Esophagus squamous epithelium (tissue), 5 donors: ENCODE results near the gene PARD3. TPM values are rescaled to one million over a fixed set of nuclear protein-coding genes. Genes with fewer than 3 reads are reported as not detected.

Experiments
- DNase-seq: peaks from one replicate; lab custom pipeline; 2025; lab: John Stamatoyannopoulos, UW
- H3K27ac ChIP-seq, 4 donors: fragments of 200-600 bp; sonication (generic); one replicate each; pipeline ENCODE4 v1.5.1; 2016 to 2019; ENCODE audit warnings: mild to moderate bottlenecking in 1 of 4
- H3K27me3 ChIP-seq, 4 donors: fragments of 200-600 bp; sonication (generic); 1 replicate in 3 of 4; 2 replicates in 1 of 4; pipeline versions ENCODE4 v1.5.1 to v1.6.0; 2017 to 2021; ENCODE audit warnings: antibody characterized with exemption in 1 of 4
- H3K36me3 ChIP-seq, 3 donors: fragments of 200-600 bp; sonication (generic); one replicate each; pipeline ENCODE4 v1.5.1; 2016 to 2019
- H3K4me1 ChIP-seq, 3 donors: fragments of 200-600 bp; sonication (generic); one replicate each; pipeline ENCODE4 v1.5.1; 2017 to 2019
- H3K4me3 ChIP-seq, 4 donors: fragments of 200-600 bp; sonication (generic); 1 replicate in 3 of 4; 2 replicates in 1 of 4; pipeline ENCODE4 v1.5.1; 2016 to 2019; ENCODE audit warnings: mild to moderate bottlenecking in 2 of 4, moderate library complexity in 1 of 4
- H3K9me3 ChIP-seq, 3 donors: fragments of 200-600 bp; sonication (generic); one replicate each; pipeline ENCODE4 v1.5.1; 2016 to 2019
- POLR2A ChIP-seq, 4 donors: fragments of 450-650 bp; IDR thresholded peaks; one replicate each; pipeline ENCODE4 v1.6.1; 2017; ENCODE audit warnings: antibody characterized with exemption in 4 of 4, mild to moderate bottlenecking in 4 of 4, moderate library complexity in 3 of 4
- WGBS, 2 donors: methylation state at CpG; one replicate each; pipeline ENCODE4 v1.1.5; 2018; 5-methylcytosine and 5-hydroxymethylcytosine counted together
- intact Hi-C: fragments of 100-400 bp; cut with DNase I; formaldehyde crosslinking; loops from one replicate; pipeline ENCODE4 v1.15.0; 2022
- total RNA-seq, 4 donors: library from RNA; depleted of rRNA; stranded (reverse); fragments of >200 nt; gene quantifications; one replicate each; pipeline ENCODE4 v1.1.0, GENCODE V29; 2016
- TF ChIP-seq, protein P1 (sequence below), 6 experiments: fragments of 450-650 bp in 4 of 6; fragments of 200-600 bp in 2 of 6; sonication (generic) in 2 of 6; IDR thresholded peaks; one replicate each; pipeline ENCODE4 v1.5.1; 2016 to 2019; ENCODE audit warnings: antibody characterized with exemption in 6 of 6, mild to moderate bottlenecking in 4 of 6, moderate library complexity in 4 of 6
- donor health status: DM: yes; HTN: yes; CAD: no.

The PARD3 gene
- total RNA-seq, 4 donors from 2014 or later: 57.3 to 114 (median 81.7) TPM

DNA sequence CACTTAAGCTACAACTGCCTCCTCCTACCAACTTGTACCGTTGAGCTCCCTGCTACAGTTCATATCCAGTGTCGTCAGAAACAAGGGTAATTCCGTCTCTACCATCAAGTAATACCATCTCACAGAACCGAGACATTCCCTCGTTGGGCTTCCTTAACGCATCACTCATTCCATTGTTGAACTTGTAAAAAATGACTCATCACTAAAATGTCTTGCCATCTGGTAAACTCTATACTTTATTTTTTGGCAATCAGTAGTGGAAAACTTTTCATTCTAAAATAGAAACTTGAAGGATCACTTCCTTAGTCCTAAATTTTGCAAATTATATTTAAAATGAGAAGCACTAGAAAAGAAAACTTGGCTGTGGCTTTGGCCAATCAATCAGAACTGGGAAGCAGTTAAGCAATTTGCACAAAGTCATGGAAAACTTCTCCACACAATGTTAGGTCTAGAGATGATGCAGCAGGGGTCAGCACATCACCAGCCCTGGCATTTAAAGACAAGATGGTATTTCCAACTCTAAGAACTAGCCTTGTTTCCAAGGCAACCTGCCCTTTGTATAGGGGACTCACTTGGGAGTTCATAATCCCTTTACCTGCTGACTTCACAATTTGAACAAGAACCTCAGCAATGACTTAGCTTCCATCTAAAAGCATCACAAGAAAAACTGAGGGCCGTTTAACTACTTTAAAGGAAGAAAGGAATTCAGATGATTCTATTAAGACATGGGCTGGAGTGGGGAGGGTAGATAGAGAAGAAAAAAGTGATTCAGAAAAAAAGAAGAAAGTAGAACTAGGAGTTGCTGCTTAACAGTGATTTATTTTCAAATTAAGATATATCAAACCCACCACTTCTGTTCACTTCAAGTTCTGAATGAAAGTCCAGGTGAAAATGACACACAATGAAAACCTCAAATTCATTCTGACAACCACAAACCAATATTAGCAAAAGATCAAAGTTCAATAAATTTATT is 288.1 kb downstream of the PARD3 start:
- peaks cover 0 to 29% (median 12%) of the 10 kb centered on the region in 3 donors for H3K4me1 ChIP-seq
- H3K9me3 ChIP-seq: peaks cover 0 to 7% (median 5%) of the 10 kb centered on the region in 3 donors
- no peaks in the 10 kb centered on the region for H3K27me3 ChIP-seq
- H3K4me3 ChIP-seq: no peak overlapping the region
- intact Hi-C loops: no loop called here
- H3K36me3 ChIP-seq: no peaks in the 10 kb centered on the region
- 12 to 20% methylated on average over 7 of the region's 7 CpGs for WGBS, 2 donors
- TF ChIP-seq, protein P1, sequence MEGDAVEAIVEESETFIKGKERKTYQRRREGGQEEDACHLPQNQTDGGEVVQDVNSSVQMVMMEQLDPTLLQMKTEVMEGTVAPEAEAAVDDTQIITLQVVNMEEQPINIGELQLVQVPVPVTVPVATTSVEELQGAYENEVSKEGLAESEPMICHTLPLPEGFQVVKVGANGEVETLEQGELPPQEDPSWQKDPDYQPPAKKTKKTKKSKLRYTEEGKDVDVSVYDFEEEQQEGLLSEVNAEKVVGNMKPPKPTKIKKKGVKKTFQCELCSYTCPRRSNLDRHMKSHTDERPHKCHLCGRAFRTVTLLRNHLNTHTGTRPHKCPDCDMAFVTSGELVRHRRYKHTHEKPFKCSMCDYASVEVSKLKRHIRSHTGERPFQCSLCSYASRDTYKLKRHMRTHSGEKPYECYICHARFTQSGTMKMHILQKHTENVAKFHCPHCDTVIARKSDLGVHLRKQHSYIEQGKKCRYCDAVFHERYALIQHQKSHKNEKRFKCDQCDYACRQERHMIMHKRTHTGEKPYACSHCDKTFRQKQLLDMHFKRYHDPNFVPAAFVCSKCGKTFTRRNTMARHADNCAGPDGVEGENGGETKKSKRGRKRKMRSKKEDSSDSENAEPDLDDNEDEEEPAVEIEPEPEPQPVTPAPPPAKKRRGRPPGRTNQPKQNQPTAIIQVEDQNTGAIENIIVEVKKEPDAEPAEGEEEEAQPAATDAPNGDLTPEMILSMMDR (IDR thresholded peaks at IDR 0.05): no peak
- no peak for TF ChIP-seq POLR2A (IDR thresholded peaks at IDR 0.05)
- peak overlapping the region in 2 of 4 donors; percentile 37 to 62 for H3K27ac ChIP-seq
- no peak for DNase-seq

DNA sequence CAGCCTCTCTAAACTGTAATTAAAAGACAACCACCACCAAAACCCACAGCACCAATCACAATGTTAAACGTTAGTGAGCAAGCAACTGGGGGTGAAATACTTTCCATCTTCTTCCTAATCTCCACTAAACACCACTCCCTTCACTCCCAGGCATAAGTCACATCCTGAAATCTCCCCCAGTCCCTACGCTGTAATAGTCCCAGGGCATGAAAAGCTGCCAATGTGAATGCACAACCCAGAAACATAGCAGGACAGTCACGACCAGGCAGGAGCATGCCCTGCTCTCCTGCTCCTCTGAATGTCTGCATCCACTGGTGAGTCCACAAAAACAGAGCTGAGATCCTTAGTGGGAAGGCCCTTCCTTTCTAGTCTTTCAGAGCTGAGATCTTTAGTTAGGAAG is 288.9 kb downstream of the PARD3 start:
- intact Hi-C loops: no loop called here
- Histone ChIP-seq H3K27ac (peak overlapping the region in 3 of 4 donors; percentile 28 to 62 (median 37)), H3K9me3 (peaks cover 0 to 5% (median 4%) of the 10 kb centered on the region in 3 donors), H3K4me1 (peaks cover 0 to 29% (median 12%) of the 10 kb centered on the region in 3 donors), H3K27me3 (no peaks in the 10 kb centered on the region), H3K4me3 (no peak overlapping the region), H3K36me3 (no peaks in the 10 kb centered on the region)
- DNase-seq: no peak
- 35 to 42% methylated on average over 3 of the region's 3 CpGs for WGBS, 2 donors
- TF ChIP-seq, protein P1 (IDR thresholded peaks at IDR 0.05): no peak
- no peak for TF ChIP-seq POLR2A (IDR thresholded peaks at IDR 0.05)

DNA sequence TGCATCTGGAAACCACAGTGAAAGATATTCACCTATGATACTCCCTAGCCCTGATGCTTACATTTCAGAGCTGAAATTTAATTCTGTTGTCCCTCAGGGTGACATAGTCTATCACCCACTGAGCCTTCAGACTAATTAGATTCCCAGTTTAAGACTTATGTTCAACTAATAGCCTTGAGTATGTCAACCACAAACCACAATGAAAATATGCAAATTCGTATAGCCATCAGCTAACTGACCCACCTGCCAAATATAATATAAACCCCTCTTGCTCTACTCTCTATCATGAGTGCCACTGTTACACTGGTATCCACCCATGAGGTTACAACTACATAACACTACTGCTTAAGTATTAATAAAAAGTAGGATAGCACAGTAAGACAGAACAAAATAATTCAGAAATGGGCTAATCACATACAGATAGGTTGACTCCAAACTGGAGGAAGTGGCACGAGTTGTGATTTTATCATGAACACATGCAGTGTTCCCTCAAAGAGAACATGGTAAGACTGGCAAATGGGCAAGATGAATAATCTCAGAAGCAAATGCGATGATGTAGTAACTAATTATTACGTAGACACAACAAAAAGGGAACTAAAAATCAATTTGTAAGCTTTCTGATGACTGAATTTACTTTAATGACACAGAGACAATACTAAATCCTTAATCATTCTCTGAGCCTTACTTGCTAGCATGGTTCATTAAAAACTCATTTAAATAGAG is 290.6 kb downstream of the PARD3 start:
- Histone ChIP-seq H3K9me3 (no peaks in the 10 kb centered on the region), H3K27ac (no peak overlapping the region), H3K27me3 (no peaks in the 10 kb centered on the region), H3K36me3 (no peaks in the 10 kb centered on the region), H3K4me1 (peaks cover 0 to 41% (median 12%) of the 10 kb centered on the region in 3 donors), H3K4me3 (no peak overlapping the region)
- TF ChIP-seq POLR2A (IDR thresholded peaks at IDR 0.05): no peak
- TF ChIP-seq, protein P1 (IDR thresholded peaks at IDR 0.05): no peak
- DNase-seq: no peak
- intact Hi-C loops: no loop called here
- WGBS, 2 donors: 69 to 81% methylated on average over 4 of the region's 4 CpGs

DNA sequence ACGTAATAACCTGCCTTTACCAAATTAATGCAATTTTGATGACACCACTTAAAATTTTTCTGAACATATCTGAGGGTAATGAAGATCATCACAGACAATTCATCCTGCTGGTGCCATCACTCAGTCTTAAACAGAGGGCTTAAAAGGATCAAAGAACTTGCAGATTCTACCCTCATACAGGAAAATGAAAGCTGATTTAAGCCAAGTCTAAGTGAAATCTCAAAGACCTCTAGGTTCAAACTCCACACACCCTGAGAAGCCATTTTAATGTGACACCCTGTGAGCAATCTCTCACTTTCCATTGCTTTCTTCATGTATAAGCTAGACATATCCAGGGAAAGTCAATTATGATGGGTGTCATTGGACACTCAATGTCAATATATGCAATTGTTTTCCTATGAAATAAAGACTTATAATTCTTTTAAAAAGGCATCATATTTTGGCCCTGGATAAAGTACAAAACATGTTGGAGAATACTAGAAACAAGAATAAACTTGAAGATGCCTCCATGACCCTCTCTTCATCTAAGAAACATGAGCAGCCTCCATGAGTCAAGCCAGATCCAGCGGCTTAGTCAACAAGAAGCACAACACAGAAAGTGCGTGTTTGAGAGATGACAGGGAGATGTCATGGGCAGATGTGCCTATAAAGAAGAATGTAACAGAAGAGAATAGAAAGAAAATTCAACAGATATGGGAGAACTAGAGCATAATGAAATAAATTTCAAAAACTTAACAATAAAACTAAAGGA is 291.9 kb downstream of the PARD3 start:
- Histone ChIP-seq H3K27ac (no peak overlapping the region), H3K4me1 (peaks cover 0 to 35% (median 7%) of the 10 kb centered on the region in 3 donors), H3K9me3 (no peaks in the 10 kb centered on the region), H3K36me3 (no peaks in the 10 kb centered on the region), H3K27me3 (no peaks in the 10 kb centered on the region), H3K4me3 (no peak overlapping the region)
- no peak for DNase-seq
- TF ChIP-seq, protein P1 (IDR thresholded peaks at IDR 0.05): no peak
- no peak for TF ChIP-seq POLR2A (IDR thresholded peaks at IDR 0.05)
- intact Hi-C loops: no loop called here
- WGBS, 2 donors: 50 to 64% methylated on average over 3 of the region's 3 CpGs
